ENCODE data around the gene CD244.

CD244 gene

DNA sequence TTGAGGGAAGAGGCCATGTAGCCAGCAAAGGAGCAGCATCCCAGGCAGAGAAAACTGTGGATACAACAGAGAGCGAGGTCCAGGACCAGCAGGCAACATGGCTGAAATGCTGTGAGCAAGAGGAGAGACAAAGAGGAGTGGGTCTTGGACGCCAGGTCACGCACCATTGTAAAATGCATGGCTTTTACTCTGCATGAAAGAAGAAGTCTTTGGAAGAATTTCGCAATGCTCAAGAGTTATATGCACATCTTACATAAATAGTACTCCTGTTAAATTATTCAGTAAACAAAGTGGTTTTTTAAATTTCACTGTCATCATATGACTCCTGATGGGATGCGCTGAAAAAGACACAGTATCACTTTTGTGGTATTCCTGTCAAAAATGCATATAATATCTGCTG, 3.5 kb downstream of the CD244 start:
- Histone ChIP-seq H3K4me3 (ENCODE audit: low read length) (no peak overlapping the region), H3K4me2 (ENCODE audit: low read length) (no peak overlapping the region), H3K9me3 (replicated peaks; ENCODE audit: low read length) (no peaks in the 10 kb centered on the region), H3K36me3 (ENCODE audit: insufficient read depth, low read length) (no peaks in the 10 kb centered on the region), H3K9ac (ENCODE audit: low read depth, low read length) (no peak overlapping the region), H3K4me1 (ENCODE audit: control insufficient read depth, insufficient read depth, low read length) (no peaks in the 10 kb centered on the region), H3K27me3 (ENCODE audit: control insufficient read depth, insufficient read depth, low read length) (no peaks in the 10 kb centered on the region)

DNA sequence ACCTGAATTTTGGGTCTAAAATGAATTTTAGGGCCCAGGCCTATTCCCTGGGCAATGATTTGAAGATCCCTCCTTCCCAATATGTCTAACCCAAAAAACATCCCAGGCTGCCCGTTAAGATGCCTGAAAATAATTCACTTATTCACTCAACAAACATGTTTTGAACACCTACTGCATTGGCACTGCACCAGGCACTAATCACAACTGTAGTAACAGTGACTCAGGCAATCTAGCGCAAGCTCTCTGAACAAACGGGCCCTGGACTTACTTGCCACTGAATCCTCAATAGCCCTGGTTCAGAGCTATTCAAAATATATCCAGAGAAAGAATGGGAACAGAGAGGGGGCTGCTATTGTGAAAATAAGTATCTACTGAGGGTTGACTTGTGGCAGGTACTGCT, 4.2 kb downstream of the CD244 start:
- no peaks in the 10 kb centered on the region for H3K36me3 ChIP-seq (ENCODE audit: insufficient read depth, low read length)
- no peaks in the 10 kb centered on the region for H3K4me1 ChIP-seq (ENCODE audit: control insufficient read depth, insufficient read depth, low read length)
- H3K4me2 ChIP-seq (ENCODE audit: low read length), result no peak overlapping the region
- H3K4me3 ChIP-seq (ENCODE audit: low read length), result no peak overlapping the region
- H3K9ac ChIP-seq (ENCODE audit: low read depth, low read length), result no peak overlapping the region
- H3K27me3 ChIP-seq (ENCODE audit: control insufficient read depth, insufficient read depth, low read length), result no peaks in the 10 kb centered on the region
- H3K9me3 ChIP-seq (replicated peaks; ENCODE audit: low read length), result no peaks in the 10 kb centered on the region

DNA sequence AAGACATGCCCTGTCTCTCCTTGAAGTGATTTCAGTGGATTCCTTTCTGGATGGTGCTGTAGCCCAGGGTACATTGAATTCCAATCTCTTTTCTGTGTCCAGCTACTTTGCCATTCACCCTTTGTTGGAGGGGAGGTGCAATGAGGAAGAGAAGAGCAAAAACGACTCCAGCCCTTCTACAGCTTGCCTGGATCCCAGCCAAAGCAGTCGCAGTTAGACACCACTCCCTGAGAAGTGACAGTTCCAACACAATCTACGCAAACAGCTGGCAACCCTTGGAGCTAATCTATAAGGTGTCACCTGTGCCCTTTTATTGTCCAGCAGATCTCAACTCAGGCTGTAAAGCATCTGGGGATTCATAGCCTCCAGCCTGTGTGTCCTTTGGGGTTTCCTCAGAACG, 4.6 kb downstream of the CD244 start:
- no peak overlapping the region for H3K4me2 ChIP-seq (ENCODE audit: low read length)
- H3K9ac ChIP-seq (ENCODE audit: low read depth, low read length), result no peak overlapping the region
- no peaks in the 10 kb centered on the region for H3K9me3 ChIP-seq (replicated peaks; ENCODE audit: low read length)
- no peak overlapping the region for H3K4me3 ChIP-seq (ENCODE audit: low read length)
- H3K27me3 ChIP-seq (ENCODE audit: control insufficient read depth, insufficient read depth, low read length), result no peaks in the 10 kb centered on the region
- no peaks in the 10 kb centered on the region for H3K36me3 ChIP-seq (ENCODE audit: insufficient read depth, low read length)
- H3K4me1 ChIP-seq (ENCODE audit: control insufficient read depth, insufficient read depth, low read length), result no peaks in the 10 kb centered on the region

GRCh38 chr1:160855181-160855981, 7.3 kb downstream of the CD244 start:
- Histone ChIP-seq H3K9me3 (replicated peaks; ENCODE audit: low read length) (no peaks in the 10 kb centered on the region), H3K4me2 (ENCODE audit: low read length) (no peak overlapping the region), H3K4me3 (ENCODE audit: low read length) (no peak overlapping the region), H3K27me3 (ENCODE audit: control insufficient read depth, insufficient read depth, low read length) (no peaks in the 10 kb centered on the region), H3K36me3 (ENCODE audit: insufficient read depth, low read length) (no peaks in the 10 kb centered on the region), H3K4me1 (ENCODE audit: control insufficient read depth, insufficient read depth, low read length) (no peaks in the 10 kb centered on the region), H3K9ac (ENCODE audit: low read depth, low read length) (no peak overlapping the region)

DNA sequence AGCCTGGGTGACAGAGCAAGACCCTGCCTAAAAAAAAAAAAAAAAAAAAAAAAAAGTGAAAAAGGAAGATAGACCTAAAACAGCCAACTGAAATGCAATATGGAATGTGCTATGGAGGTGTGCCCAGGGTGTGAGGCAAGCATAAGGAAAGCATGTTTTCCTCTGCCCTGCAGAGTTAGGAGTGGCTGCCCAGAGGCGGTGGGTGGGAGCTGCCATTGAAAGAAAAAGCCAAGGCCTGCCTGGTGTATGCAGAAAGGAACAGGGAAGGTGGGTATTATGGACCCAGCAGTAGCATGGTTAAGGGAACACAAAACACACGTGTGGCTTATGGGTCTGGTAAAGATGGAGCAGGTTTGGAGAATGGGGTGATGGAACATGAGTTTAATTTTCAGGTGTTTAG, 8.9 kb downstream of the CD244 start:
- Histone ChIP-seq H3K9me3 (replicated peaks; ENCODE audit: low read length) (no peaks in the 10 kb centered on the region), H3K9ac (ENCODE audit: low read depth, low read length) (no peak overlapping the region), H3K4me2 (ENCODE audit: low read length) (no peak overlapping the region), H3K4me1 (ENCODE audit: control insufficient read depth, insufficient read depth, low read length) (no peaks in the 10 kb centered on the region), H3K36me3 (ENCODE audit: insufficient read depth, low read length) (no peaks in the 10 kb centered on the region), H3K4me3 (ENCODE audit: low read length) (no peak overlapping the region), H3K27me3 (ENCODE audit: control insufficient read depth, insufficient read depth, low read length) (no peaks in the 10 kb centered on the region)

DNA sequence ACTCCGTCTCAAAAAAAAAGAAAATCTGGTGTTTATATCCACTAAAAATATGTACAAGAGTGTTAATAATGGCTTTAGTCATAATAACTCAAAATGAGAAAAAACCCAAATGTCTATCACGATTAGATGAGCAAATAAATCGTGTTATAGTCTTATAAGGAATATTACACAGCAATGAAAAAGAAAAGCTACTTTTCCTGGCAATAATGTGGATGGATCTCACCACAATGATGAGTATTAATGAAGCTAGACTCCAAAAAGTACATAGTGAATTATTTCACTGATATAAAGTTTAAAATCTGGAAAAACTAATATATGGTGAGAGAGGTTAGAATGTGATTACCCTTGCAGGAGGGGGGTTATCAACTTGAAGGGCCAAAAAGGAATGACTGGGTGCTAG, 9.7 kb downstream of the CD244 start:
- H3K4me3 ChIP-seq (ENCODE audit: low read length), result no peak overlapping the region
- H3K4me2 ChIP-seq (ENCODE audit: low read length), result no peak overlapping the region
- H3K9me3 ChIP-seq (replicated peaks; ENCODE audit: low read length), result no peaks in the 10 kb centered on the region
- no peaks in the 10 kb centered on the region for H3K4me1 ChIP-seq (ENCODE audit: control insufficient read depth, insufficient read depth, low read length)
- H3K9ac ChIP-seq (ENCODE audit: low read depth, low read length), result no peak overlapping the region
- H3K36me3 ChIP-seq (ENCODE audit: insufficient read depth, low read length), result no peaks in the 10 kb centered on the region
- H3K27me3 ChIP-seq (ENCODE audit: control insufficient read depth, insufficient read depth, low read length), result no peaks in the 10 kb centered on the region

DNA sequence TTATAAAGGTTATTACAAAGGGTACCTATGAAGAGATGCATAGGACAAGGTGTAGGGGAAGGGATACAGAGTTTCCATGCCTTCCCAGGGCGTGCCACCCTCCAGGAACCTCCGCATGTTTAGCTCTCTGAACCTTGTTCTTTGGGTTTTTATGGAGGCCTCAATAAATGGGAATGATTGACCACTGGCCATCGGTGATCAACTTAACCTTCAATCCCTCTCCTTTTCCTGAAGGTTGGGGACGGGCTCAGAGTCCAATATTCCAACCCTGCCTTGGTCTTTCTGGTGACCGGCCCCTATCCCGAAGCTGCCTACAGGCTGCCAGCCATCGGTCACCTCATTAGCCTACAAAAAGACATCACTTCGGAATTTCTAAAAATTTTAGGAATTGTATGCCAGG, 11.7 kb downstream of the CD244 start:
- Histone ChIP-seq H3K27me3 (ENCODE audit: control insufficient read depth, insufficient read depth, low read length) (no peaks in the 10 kb centered on the region), H3K4me1 (ENCODE audit: control insufficient read depth, insufficient read depth, low read length) (no peaks in the 10 kb centered on the region), H3K9me3 (replicated peaks; ENCODE audit: low read length) (no peaks in the 10 kb centered on the region), H3K4me3 (ENCODE audit: low read length) (no peak overlapping the region), H3K36me3 (ENCODE audit: insufficient read depth, low read length) (no peaks in the 10 kb centered on the region), H3K4me2 (ENCODE audit: low read length) (no peak overlapping the region), H3K9ac (ENCODE audit: low read depth, low read length) (no peak overlapping the region)

- no peak overlapping the region for H3K4me3 ChIP-seq (ENCODE audit: low read length)
- H3K9ac ChIP-seq (ENCODE audit: low read depth, low read length), result no peak overlapping the region
- no peaks in the 10 kb centered on the region for H3K9me3 ChIP-seq (replicated peaks; ENCODE audit: low read length)
- no peaks in the 10 kb centered on the region for H3K27me3 ChIP-seq (ENCODE audit: control insufficient read depth, insufficient read depth, low read length)
- H3K4me2 ChIP-seq (ENCODE audit: low read length), result no peak overlapping the region
- H3K4me1 ChIP-seq (ENCODE audit: control insufficient read depth, insufficient read depth, low read length), result no peaks in the 10 kb centered on the region
- no peaks in the 10 kb centered on the region for H3K36me3 ChIP-seq (ENCODE audit: insufficient read depth, low read length)
Observed at GRCh38 chr1:160850541-160850940, 12.1 kb downstream of the CD244 start.

- Histone ChIP-seq H3K9ac (ENCODE audit: low read depth, low read length) (no peak overlapping the region), H3K9me3 (replicated peaks; ENCODE audit: low read length) (no peaks in the 10 kb centered on the region), H3K4me1 (ENCODE audit: control insufficient read depth, insufficient read depth, low read length) (no peaks in the 10 kb centered on the region), H3K4me3 (ENCODE audit: low read length) (no peak overlapping the region), H3K4me2 (ENCODE audit: low read length) (no peak overlapping the region), H3K27me3 (ENCODE audit: control insufficient read depth, insufficient read depth, low read length) (peaks cover under 1% of the 10 kb centered on the region), H3K36me3 (ENCODE audit: insufficient read depth, low read length) (no peaks in the 10 kb centered on the region)
Observed at GRCh38 chr1:160846281-160846680, 16.4 kb downstream of the CD244 start.

DNA sequence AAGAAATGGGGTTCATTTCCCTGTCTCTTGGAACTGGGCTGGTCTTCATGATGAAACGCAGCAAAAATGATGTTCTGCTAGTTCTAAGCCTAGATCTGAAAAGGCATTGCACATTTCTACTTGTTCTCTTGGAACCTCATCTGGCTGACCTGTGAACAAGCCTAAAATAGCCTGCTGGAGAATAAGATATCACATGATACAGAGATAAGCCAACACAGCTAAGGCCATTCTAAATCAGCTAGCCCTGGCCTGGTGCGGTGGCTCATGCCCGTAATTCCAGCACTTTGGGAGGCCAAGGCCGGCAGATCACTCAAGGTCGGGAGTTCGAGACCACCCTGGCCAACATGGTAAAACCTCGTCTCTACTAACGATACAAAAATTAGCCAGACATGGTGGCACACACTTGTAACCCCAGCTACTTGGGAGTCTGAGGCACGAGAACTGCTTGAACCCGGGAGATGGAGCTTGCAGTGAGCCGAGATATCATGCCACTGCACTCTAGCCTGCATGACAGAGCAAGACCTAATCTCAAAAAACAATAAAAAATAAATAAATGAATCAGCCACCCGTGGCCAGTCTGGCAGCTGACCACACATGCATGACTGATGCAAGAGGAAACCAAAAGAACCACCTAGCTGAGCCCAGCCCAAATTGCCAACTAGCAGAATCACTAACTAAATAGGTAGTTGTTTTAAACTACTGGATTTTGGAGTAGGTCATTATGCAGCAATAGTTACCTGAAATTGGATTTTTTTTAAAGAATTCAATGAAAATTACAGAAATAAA, 18.0 kb downstream of the CD244 start:
- H3K4me1 ChIP-seq (ENCODE audit: control insufficient read depth, insufficient read depth, low read length), result no peaks in the 10 kb centered on the region
- H3K36me3 ChIP-seq (ENCODE audit: insufficient read depth, low read length), result no peaks in the 10 kb centered on the region
- no peak overlapping the region for H3K4me2 ChIP-seq (ENCODE audit: low read length)
- H3K27me3 ChIP-seq (ENCODE audit: control insufficient read depth, insufficient read depth, low read length), result peaks cover 3% of the 10 kb centered on the region
- no peak overlapping the region for H3K9ac ChIP-seq (ENCODE audit: low read depth, low read length)
- H3K4me3 ChIP-seq (ENCODE audit: low read length), result no peak overlapping the region
- H3K9me3 ChIP-seq (replicated peaks; ENCODE audit: low read length), result no peaks in the 10 kb centered on the region

DNA sequence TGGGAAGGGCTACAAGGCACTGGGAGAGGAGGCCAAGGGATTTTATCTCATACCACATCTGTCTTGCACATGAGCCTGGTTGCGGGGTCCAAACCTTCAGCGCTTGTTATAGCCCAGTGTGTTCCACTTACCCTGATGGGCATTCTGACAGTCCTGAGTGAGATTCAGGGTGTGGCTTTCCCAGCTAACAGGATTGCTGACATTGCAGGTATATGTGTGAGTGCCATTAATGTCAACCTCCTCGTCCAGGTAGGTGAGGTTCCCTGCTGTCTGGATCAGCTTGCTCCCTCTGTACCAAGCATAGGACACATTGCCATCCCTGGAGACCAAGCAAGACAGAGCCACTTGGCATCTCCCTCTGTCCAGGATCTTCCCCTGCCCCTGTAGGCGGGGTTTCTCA, 21.6 kb downstream of the CD244 start:
- Histone ChIP-seq H3K4me2 (ENCODE audit: low read length) (no peak overlapping the region), H3K4me3 (ENCODE audit: low read length) (no peak overlapping the region), H3K27me3 (ENCODE audit: control insufficient read depth, insufficient read depth, low read length) (peaks cover 12% of the 10 kb centered on the region), H3K4me1 (ENCODE audit: control insufficient read depth, insufficient read depth, low read length) (no peaks in the 10 kb centered on the region), H3K36me3 (ENCODE audit: insufficient read depth, low read length) (no peaks in the 10 kb centered on the region), H3K9ac (ENCODE audit: low read depth, low read length) (no peak overlapping the region), H3K9me3 (replicated peaks; ENCODE audit: low read length) (no peaks in the 10 kb centered on the region)

DNA sequence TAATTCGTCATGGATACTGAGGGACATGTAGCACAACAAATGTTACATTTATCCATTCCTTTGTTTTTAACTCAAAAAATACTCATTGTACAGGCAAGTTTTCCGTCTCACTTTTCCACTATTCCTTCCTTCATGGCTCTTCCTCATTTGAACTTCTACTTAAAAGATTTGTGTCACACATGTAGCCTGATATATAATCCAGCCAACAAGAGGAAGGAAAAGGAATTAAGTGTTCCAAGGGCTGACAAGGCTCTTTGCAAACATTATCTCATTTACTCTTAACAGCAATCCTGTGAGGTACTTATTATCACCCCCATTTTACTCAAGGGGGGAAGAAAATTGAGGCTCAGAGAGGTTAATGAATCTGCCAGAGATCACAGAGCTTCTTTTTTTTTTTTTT, 22.9 kb downstream of the CD244 start:
- no peaks in the 10 kb centered on the region for H3K4me1 ChIP-seq (ENCODE audit: control insufficient read depth, insufficient read depth, low read length)
- H3K9ac ChIP-seq (ENCODE audit: low read depth, low read length), result no peak overlapping the region
- no peak overlapping the region for H3K4me2 ChIP-seq (ENCODE audit: low read length)
- no peaks in the 10 kb centered on the region for H3K9me3 ChIP-seq (replicated peaks; ENCODE audit: low read length)
- peaks cover 12% of the 10 kb centered on the region for H3K27me3 ChIP-seq (ENCODE audit: control insufficient read depth, insufficient read depth, low read length)
- H3K36me3 ChIP-seq (ENCODE audit: insufficient read depth, low read length), result no peaks in the 10 kb centered on the region
- H3K4me3 ChIP-seq (ENCODE audit: low read length), result no peak overlapping the region

Measured in skeletal muscle satellite cell (primary cell).